GM19463 (cell line): ENCODE measurements around the gene LMAN2L.

Source experiments
- ATAC-seq: cut with Tn5 transposase; IDR thresholded peaks from one replicate; pipeline ENCODE4 v1.9.1; 2021; ENCODE audit warnings: mild to moderate bottlenecking, moderate library complexity; ENCODE audit not compliant: unreplicated experiment

LMAN2L gene

GRCh38 chr2:96661324-96661723, 78.5 kb downstream of the LMAN2L start:
- no peak for ATAC-seq

- ATAC-seq = no peak
Observed at GRCh38 chr2:96656540-96656939, 83.3 kb downstream of the LMAN2L start.
